ENCODE results near the gene TASL.
A peak's percentile ranks its signal among the peaks of the same experiment; 100 is the strongest.
"Not testable (repeated sequence)": the region's sequence is repeated elsewhere in the genome, so short reads cannot be mapped to it uniquely, and the experiment has no call there.

Gene TASL

GRCh38 chrX:30577362-30577991 is at the start of gene TASL:
Gene TASL (minus strand): TSS chrX:30577766. CDS start chrX:30560355, 17,411 bp downstream.
- DNase-seq: no peak

- no peak for DNase-seq
Measured at GRCh38 chrX:30626402-30626801, 48.8 kb upstream of the TASL start.

GRCh38 chrX:30622361-30622760 is 44.8 kb upstream of the TASL start:
- no peak for DNase-seq

GRCh38 chrX:30620980-30621618 is 43.5 kb upstream of the TASL start:
- no peak for DNase-seq

GRCh38 chrX:30620125-30620524 is 42.6 kb upstream of the TASL start:
- no peak for DNase-seq

- DNase-seq: no peak
Measured at GRCh38 chrX:30618160-30618765, 40.7 kb upstream of the TASL start.

- no peak for DNase-seq
Measured at GRCh38 chrX:30615229-30615628, 37.7 kb upstream of the TASL start.

- no peak for DNase-seq
Measured at GRCh38 chrX:30613721-30614120, 36.2 kb upstream of the TASL start.

GRCh38 chrX:30612250-30612655 is 34.7 kb upstream of the TASL start:
- DNase-seq: peak; percentile 57

GRCh38 chrX:30610026-30610425 is 32.5 kb upstream of the TASL start:
- no peak for DNase-seq

- DNase-seq: peak; percentile 25
Measured at GRCh38 chrX:30607155-30607554, 29.6 kb upstream of the TASL start.

GRCh38 chrX:30600269-30601176 is 23.0 kb upstream of the TASL start:
- not testable (repeated sequence) for DNase-seq

- no peak for DNase-seq
Measured at GRCh38 chrX:30597216-30598012, 19.8 kb upstream of the TASL start.

GRCh38 chrX:30593440-30594200 is 16.1 kb upstream of the TASL start:
- no peak for DNase-seq

- no peak for DNase-seq
Measured at GRCh38 chrX:30592831-30593230, 15.3 kb upstream of the TASL start.

- DNase-seq: no peak
Measured at GRCh38 chrX:30590368-30590767, 12.8 kb upstream of the TASL start.

- DNase-seq: no peak
Measured at GRCh38 chrX:30589146-30589888, 11.8 kb upstream of the TASL start.

- DNase-seq: no peak
Measured at GRCh38 chrX:30586516-30586915, 8.9 kb upstream of the TASL start.

GRCh38 chrX:30582664-30583063 is 5.1 kb upstream of the TASL start:
- no peak for DNase-seq

- no peak for DNase-seq
Measured at GRCh38 chrX:30580641-30581040, 3.1 kb upstream of the TASL start.

- no peak for DNase-seq
Measured at GRCh38 chrX:30576881-30577280, 685 bp downstream of the TASL start.

All from NCI-H1105 treated with DMSO at 0.1 percent for 48 hours (cell line).